HG02759 (cell line): Measurements from ENCODE around the gene GCSAM.
A peak's percentile ranks its signal among the peaks of the same experiment; 100 is the strongest.
"Not testable (repeated sequence)": the region's sequence is repeated elsewhere in the genome, so short reads cannot be mapped to it uniquely, and the experiment has no call there.

Experiments used
- ATAC-seq: cut with Tn5 transposase; IDR thresholded peaks from one replicate; pipeline ENCODE4 v1.9.1; 2021; ENCODE audit warnings: mild to moderate bottlenecking, moderate library complexity; ENCODE audit not compliant: unreplicated experiment

GCSAM gene

DNA sequence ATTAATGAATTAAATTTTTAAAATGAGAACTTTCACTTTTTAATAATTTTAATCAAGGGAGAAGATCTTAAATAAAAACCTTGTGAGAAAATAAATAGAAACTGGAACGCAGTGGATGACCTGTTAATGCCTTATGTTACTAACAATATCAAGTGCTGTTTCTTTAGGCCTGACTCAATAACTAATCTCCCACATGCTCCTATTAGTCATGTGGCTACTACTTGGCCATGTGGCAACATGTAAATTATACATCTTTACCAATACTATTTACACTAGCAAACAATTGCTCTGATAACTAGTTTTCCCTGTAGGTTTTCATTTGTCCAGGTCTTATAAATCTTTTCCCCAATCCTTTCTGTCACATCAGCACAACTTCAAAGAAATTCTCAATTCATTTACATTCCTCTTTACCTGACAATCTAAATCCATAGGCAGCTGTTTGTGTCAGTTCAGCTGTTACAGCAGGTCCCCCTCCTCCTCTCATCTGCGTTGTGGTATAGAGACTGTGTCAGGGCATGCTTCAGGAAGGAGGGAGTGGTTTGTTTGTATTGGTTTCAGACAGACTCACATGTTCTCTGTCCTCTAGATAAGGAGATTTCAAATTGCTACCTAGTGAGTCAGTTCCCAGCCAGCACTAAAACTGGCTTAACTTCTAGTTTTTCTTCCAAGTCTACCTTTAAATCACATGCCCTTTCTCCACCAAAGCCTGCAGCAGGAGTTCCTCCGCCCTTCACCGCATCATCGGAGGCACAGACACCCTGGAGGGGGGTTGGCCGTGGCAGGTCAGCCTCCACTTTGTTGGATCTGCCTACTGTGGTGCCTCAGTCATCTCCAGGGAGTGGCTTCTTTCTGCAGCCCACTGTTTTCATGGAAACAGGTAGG, 58.2 kb downstream of the GCSAM start:
- ATAC-seq: peak; percentile 79

- no peak for ATAC-seq
Measured at GRCh38 chr3:112074006-112074405, 59.0 kb downstream of the GCSAM start.

DNA sequence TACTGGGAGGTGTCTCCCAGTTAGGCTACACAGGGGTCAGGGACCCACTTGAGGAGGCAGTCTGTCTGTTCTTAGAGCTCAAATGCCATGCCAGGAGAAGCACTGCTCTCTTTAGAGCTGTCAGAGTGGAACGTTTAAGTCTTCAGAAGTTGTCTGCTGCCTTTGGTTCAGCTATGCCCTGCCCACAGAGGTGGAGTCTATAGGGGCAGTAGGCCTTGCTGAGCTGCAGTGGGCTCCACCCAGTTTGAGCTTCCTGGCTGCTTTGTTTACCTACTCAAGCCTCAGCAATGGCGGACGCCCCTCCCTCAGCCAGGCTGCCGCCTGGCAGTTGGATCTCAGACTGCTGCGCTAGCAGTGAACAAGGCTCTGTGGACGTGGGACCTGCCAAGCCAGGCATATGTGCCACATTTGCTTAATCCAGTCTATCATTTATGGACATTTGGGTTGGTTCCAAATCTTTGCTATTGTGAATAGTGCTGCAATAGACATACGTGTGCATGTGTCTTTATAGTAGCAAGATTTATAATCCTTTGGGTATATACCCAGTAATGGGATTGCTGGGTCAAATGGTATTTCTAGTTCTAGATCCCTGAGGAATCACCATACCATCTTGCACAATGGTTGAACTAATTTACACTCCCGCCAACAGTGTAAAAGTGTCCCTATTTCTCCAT, 60.5 kb downstream of the GCSAM start:
- not testable (repeated sequence) for ATAC-seq
